ENCODE data around the gene MFSD6L.

- TF ChIP-seq CTCF (IDR thresholded peaks at IDR 0.05; ENCODE audit: low read depth, low read length) (no peak), POLR2A (IDR thresholded peaks at IDR 0.05; ENCODE audit: extremely low read depth, insufficient read length) (no peak), MAX (IDR thresholded peaks at IDR 0.05; ENCODE audit: low read depth, low read length) (no peak)
These were observed 36.6 kb upstream of the MFSD6L start for GRCh38 chr17:8835631-8836364.

Data from NB4 (cell line).